ENCODE results near the gene BCAT1. TPM values are rescaled to one million over a fixed set of nuclear protein-coding genes. Genes with fewer than 3 reads are reported as not detected.

Gene BCAT1
- total RNA-seq, 1 experiment from 2014 or later = 0.74 TPM

DNA sequence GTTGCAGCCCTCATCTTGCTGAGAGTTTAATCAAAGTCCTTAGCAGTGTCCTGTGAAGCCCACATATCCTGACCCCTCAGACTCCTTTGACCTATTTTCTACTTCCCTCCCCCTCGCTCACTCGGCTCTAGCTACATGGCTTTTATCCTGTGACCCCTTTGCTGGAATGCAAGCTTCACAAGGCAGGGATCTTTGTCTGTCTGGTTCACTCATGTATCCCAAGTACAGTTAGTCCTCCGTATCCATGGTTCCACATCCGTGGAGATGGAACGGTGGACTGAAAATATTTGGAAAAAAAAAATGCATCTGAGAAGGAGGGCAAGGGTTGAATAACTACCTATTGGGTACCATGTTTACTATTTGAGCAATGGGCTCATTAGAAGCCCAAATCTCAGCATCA is 173.8 kb downstream of the BCAT1 start:
- ChIA-PET POLR2A (no interaction called here), RAD21 (ENCODE audit: low non-redundant PET in 1 of 2, low total read pairs in 2 of 2, uncharacterized antibody in 2 of 2, unreplicated experiment in 2 of 2) (no interaction called here), CTCF (no interaction called here)
- H3K9ac ChIP-seq (ENCODE audit: low read length) = no peak overlapping the region
- DNase-seq (ENCODE audit: low read depth, low spot score) (no peak), ATAC-seq (no peak)
- no peaks in the 10 kb centered on the region for H3K36me3 ChIP-seq (ENCODE audit: control insufficient read depth in 1 of 2, insufficient read depth in 2 of 2, low read length in 2 of 2)
- no peak overlapping the region for H3K4me2 ChIP-seq (ENCODE audit: low read length)
- intact Hi-C loops (cut with micrococcal nuclease) = no loop called here
- H3K4me3 ChIP-seq (replicated peaks in 1 of 2; ENCODE audit: low read depth in 1 of 2, low read length in 2 of 2) = no peak overlapping the region
- H3K4me1 ChIP-seq (ENCODE audit: control insufficient read depth in 1 of 2, insufficient read depth in 2 of 2, low read length in 2 of 2) = no peaks in the 10 kb centered on the region
- H2AFZ ChIP-seq (ENCODE audit: low read depth, low read length, poor library complexity, severe bottlenecking) = no peak overlapping the region
- BruUV-seq (replicated peaks) = no TSS peak
- no peaks in the 10 kb centered on the region for H3K79me2 ChIP-seq (ENCODE audit: insufficient read depth, low read length)
- no peaks in the 10 kb centered on the region for H4K20me1 ChIP-seq (ENCODE audit: insufficient read depth)
- TF ChIP-seq, protein P1, sequence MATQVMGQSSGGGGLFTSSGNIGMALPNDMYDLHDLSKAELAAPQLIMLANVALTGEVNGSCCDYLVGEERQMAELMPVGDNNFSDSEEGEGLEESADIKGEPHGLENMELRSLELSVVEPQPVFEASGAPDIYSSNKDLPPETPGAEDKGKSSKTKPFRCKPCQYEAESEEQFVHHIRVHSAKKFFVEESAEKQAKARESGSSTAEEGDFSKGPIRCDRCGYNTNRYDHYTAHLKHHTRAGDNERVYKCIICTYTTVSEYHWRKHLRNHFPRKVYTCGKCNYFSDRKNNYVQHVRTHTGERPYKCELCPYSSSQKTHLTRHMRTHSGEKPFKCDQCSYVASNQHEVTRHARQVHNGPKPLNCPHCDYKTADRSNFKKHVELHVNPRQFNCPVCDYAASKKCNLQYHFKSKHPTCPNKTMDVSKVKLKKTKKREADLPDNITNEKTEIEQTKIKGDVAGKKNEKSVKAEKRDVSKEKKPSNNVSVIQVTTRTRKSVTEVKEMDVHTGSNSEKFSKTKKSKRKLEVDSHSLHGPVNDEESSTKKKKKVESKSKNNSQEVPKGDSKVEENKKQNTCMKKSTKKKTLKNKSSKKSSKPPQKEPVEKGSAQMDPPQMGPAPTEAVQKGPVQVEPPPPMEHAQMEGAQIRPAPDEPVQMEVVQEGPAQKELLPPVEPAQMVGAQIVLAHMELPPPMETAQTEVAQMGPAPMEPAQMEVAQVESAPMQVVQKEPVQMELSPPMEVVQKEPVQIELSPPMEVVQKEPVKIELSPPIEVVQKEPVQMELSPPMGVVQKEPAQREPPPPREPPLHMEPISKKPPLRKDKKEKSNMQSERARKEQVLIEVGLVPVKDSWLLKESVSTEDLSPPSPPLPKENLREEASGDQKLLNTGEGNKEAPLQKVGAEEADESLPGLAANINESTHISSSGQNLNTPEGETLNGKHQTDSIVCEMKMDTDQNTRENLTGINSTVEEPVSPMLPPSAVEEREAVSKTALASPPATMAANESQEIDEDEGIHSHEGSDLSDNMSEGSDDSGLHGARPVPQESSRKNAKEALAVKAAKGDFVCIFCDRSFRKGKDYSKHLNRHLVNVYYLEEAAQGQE (IDR thresholded peaks at IDR 0.05; ENCODE audit: low read depth) = no peak
- TF ChIP-seq ZFX (IDR thresholded peaks at IDR 0.05) = no peak
- no peak for TF ChIP-seq RAD21 (IDR thresholded peaks at IDR 0.05; ENCODE audit: low read depth)
- TF ChIP-seq JUND (IDR thresholded peaks at IDR 0.05) = no peak
- no peak for TF ChIP-seq SP1 (IDR thresholded peaks at IDR 0.05; ENCODE audit: low read depth)
- TF ChIP-seq FOSL1 (IDR thresholded peaks at IDR 0.05; ENCODE audit: low read depth) = no peak
- TF ChIP-seq SIN3A (IDR thresholded peaks at IDR 0.05; ENCODE audit: low read depth) = no peak
- TF ChIP-seq, protein P2, sequence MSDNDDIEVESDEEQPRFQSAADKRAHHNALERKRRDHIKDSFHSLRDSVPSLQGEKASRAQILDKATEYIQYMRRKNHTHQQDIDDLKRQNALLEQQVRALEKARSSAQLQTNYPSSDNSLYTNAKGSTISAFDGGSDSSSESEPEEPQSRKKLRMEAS (IDR thresholded peaks at IDR 0.05) = no peak
- no peak for TF ChIP-seq SRF (IDR thresholded peaks at IDR 0.05; ENCODE audit: low read depth)
- no peak for TF ChIP-seq ZNF274 (IDR thresholded peaks at IDR 0.05; ENCODE audit: low read depth, low read length)
- TF ChIP-seq EGR1 (IDR thresholded peaks at IDR 0.05; ENCODE audit: low read depth) = no peak
- TF ChIP-seq POLR2A (IDR thresholded peaks at IDR 0.05; ENCODE audit: borderline replicate concordance, extremely low read depth, insufficient read depth, insufficient read length) = no peak
- TF ChIP-seq POLR2AphosphoS5 (IDR thresholded peaks at IDR 0.05; ENCODE audit: low read depth, low read length) = no peak
- TF ChIP-seq YY1 (IDR thresholded peaks at IDR 0.05; ENCODE audit: extremely low read depth, insufficient replicate concordance, low read depth, low read length) = no peak
- TF ChIP-seq CBX3 (IDR thresholded peaks at IDR 0.05; ENCODE audit: low read depth) = no peak
- no peaks in the 10 kb centered on the region for H3K27me3 ChIP-seq (ENCODE audit: insufficient read depth, low read length)
- H3K27ac ChIP-seq (ENCODE audit: low read depth, low read length) = no peak overlapping the region
- H3K9me3 ChIP-seq (ENCODE audit: control insufficient read depth in 1 of 2, insufficient read depth in 1 of 2, low read depth in 1 of 2, low read length in 2 of 2) = no peaks in the 10 kb centered on the region; a peak in 1 of 4 replicates
- no peaks in the 10 kb centered on the region for H3K9me2 ChIP-seq (ENCODE audit: insufficient read depth)

All from HCT116 (cell line).